Aorta (tissue), 5 donors: ENCODE measurements around the gene EEFSEC. TPM values are rescaled to one million over a fixed set of nuclear protein-coding genes. Genes with fewer than 3 reads are reported as not detected.

Experiments used
- ATAC-seq: fragments of 200-7000 bp; cut with Tn5 transposase; one replicate; pipeline ENCODE4 v1.9.1; 2022; ENCODE audit warnings: moderate library complexity; ENCODE audit not compliant: low FRiP score
- DNase-seq, 2 donors: peaks; one replicate each; pipeline ENCODE4 v3.0.0-alpha.2; 2020
- H3K27ac ChIP-seq, 2 donors: one replicate each; pipeline ENCODE4 v1.5.1; 2013; ENCODE audit warnings: low read length in 2 of 2, mild to moderate bottlenecking in 2 of 2, moderate library complexity in 2 of 2, control low read depth in 1 of 2, inconsistent platforms in 1 of 2, low read depth in 1 of 2
- H3K27me3 ChIP-seq, 2 donors: one replicate each; pipeline ENCODE4 v1.6.1; 2013; ENCODE audit warnings: control low read depth in 1 of 2, low read length in 1 of 2, mild to moderate bottlenecking in 1 of 2, moderate library complexity in 1 of 2; ENCODE audit not compliant: insufficient read depth in 2 of 2, control insufficient read depth in 1 of 2
- H3K36me3 ChIP-seq, 2 donors: one replicate each; pipeline ENCODE4 v1.6.1; 2013; ENCODE audit warnings: control low read depth in 1 of 2, low read length in 1 of 2, mild to moderate bottlenecking in 1 of 2; ENCODE audit not compliant: insufficient read depth in 2 of 2, control insufficient read depth in 1 of 2
- H3K4me1 ChIP-seq, 2 donors: one replicate each; pipeline ENCODE4 v1.6.1; 2013; ENCODE audit warnings: low read length in 2 of 2, control low read depth in 1 of 2, mild to moderate bottlenecking in 1 of 2, moderate library complexity in 1 of 2; ENCODE audit not compliant: insufficient read depth in 2 of 2, control insufficient read depth in 1 of 2
- H3K4me3 ChIP-seq, 2 donors: one replicate each; pipeline ENCODE4 v1.5.1; 2013; ENCODE audit warnings: low read length in 2 of 2, control low read depth in 1 of 2, mild to moderate bottlenecking in 1 of 2
- H3K9me3 ChIP-seq: one replicate; pipeline ENCODE4 v1.6.1; 2013; ENCODE audit warnings: mild to moderate bottlenecking, low read length; ENCODE audit not compliant: control insufficient read depth
- WGBS, 2 donors: extraction: QIAGEN DNeasy Blood & Tissue Kit; methylation state at CpG; one replicate each; pipeline ENCODE4 v1.1.7; 2013; 5-methylcytosine and 5-hydroxymethylcytosine counted together
- intact Hi-C, 2 donors: fragments of 100-400 bp; cut with DNase I; formaldehyde crosslinking; loops; one replicate each; pipeline versions ENCODE4 v1.14.2 to v1.15.0; 2022
- polyA plus RNA-seq, 2 donors: library from polyadenylated mRNA; stranded (reverse); fragments of 200-250 nt; gene quantifications; one replicate each; pipeline ENCODE4 v1.2.3, GENCODE V29; 2013
- total RNA-seq, 2 donors: library from RNA; stranded (reverse); fragmentation: NEBNext Ultra II Directional; extraction: Animal tissue kit (Norgen Biotek cat#: 25700); gene quantifications; one replicate each; pipeline ENCODE4 v1.2.1, GENCODE V29; 2021
- donor health status: healthy with polysubstance abuse.
- donor health status: Bipolar disorder and iron deficiency.
- donor health status: DM: no; HTN: no; CAD: no.
- donor health status: DM: no; HTN: no; CAD: no.
- donor health status: DM: yes; HTN: yes; CAD: no.

Gene EEFSEC
- total and polyA plus RNA-seq, 4 donors, result 3.5 to 18.8 (median 11.6) TPM

DNA sequence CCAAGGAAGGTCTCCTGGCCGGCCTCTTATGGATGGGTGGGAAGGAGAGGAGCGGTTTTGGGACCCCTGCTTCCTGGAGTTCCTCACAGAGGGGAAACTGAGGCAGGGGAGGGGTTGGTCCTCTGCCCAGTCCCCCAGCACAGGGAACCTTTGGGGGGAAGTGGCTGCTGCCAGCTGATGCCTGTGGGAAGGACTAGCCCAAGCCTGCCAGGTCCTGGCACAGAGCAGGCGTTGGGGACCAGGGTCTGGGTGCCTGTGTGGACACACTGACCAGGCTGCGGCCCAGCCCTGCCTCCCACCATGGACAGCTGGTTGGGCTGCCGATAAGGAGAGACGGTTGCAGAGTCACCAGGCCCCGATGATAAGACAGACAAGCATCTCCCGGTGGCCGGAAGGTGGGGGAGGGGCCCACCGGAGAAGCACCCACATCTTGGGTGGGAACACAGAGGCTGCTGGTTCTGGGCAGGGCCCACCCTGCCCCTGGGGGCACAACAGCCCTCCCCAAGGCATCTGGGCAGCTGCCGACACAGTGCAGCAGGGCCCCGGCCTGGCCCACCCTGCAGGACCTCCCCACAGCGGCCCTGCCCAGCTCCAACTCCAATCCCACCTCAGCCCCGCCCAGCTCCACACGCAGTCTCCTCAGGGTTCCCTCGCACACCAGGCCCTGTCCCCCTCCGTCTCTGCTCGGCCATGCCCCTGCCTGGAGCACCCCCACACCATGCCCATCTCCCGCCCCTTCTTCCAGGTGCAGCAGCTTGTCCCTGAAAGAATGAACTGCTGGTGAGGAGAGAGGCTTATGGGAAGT lies 262.7 kb downstream of the EEFSEC start:
- ATAC-seq (no peak), DNase-seq (no peak)
- intact Hi-C loops, result no loop called here
- Histone ChIP-seq H3K27ac (no peak overlapping the region), H3K4me1 (no peaks in the 10 kb centered on the region), H3K4me3 (no peak overlapping the region), H3K36me3 (no peaks in the 10 kb centered on the region), H3K9me3 (no peaks in the 10 kb centered on the region), H3K27me3 (no peaks in the 10 kb centered on the region)
- WGBS, 2 donors, result 83 to 85% methylated on average over 19 of the region's 19 CpGs

DNA sequence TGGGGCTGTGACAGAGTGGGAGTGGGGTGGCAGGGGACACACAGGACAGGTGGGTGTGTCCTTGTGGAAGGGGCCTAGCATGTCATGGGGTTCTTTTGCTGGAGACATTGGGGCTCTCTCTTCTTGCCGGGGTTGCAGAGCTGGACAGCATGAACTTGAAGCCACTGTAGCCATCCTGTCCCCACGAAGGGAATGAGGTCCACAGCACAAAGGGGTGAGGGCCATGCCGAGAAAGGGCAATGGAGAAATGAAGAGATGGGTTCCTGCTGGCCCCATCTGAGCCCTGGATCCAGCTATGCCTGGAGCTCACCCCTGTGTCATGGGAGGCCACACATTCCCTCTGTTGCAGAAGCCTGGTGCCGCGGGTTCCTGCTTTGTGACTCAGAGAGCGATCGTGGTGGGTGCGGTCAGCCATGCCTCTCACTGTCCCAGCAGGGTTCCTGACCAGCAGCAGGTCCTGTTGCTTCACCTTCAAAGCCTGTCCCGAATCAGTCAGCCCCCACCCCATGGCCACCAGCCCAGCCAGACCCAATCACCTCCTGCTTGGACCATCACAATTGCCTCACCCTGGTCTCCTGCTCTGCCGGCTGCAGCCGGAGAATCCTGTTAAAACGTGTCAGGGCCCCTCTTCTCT lies 263.4 kb downstream of the EEFSEC start:
- intact Hi-C loops, result no loop called here
- H3K27me3 ChIP-seq, result no peaks in the 10 kb centered on the region

DNA sequence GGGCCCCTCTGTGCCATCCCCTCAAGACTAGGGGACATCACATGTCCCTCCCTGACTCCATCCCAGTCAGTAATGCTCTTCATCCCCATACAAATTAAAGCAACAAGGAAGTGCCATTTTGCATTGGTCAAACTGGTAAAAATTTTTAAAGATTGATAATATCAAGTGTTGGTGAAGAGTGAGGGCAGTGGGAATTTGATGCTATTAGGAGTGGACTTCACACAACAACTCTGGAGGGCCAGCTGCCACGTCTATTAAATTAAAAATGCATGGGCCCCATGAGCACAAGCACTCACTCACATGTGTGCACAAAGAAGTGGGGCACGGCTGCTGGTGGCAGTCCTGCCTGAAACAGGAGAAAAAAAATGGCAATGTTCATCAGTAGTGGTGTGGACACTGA lies 265.6 kb downstream of the EEFSEC start:
- no peaks in the 10 kb centered on the region for H3K36me3 ChIP-seq
- DNase-seq (no peak), ATAC-seq (no peak)
- no peak overlapping the region for H3K4me3 ChIP-seq
- intact Hi-C loops, result no loop called here
- H3K9me3 ChIP-seq, result no peaks in the 10 kb centered on the region
- no peaks in the 10 kb centered on the region for H3K27me3 ChIP-seq
- 87 to 91% methylated on average over 2 of the region's 2 CpGs for WGBS, 2 donors
- no peaks in the 10 kb centered on the region for H3K4me1 ChIP-seq
- H3K27ac ChIP-seq, result no peak overlapping the region

More for the DNA sequence above, 263.4 kb downstream of the EEFSEC start:
- DNase-seq (no peak), ATAC-seq (no peak)
- 84% methylated on average over 12 of the region's 12 CpGs for WGBS, 2 donors
- Histone ChIP-seq H3K4me3 (no peak overlapping the region), H3K9me3 (no peaks in the 10 kb centered on the region), H3K27ac (no peak overlapping the region), H3K4me1 (no peaks in the 10 kb centered on the region), H3K36me3 (no peaks in the 10 kb centered on the region)

DNA sequence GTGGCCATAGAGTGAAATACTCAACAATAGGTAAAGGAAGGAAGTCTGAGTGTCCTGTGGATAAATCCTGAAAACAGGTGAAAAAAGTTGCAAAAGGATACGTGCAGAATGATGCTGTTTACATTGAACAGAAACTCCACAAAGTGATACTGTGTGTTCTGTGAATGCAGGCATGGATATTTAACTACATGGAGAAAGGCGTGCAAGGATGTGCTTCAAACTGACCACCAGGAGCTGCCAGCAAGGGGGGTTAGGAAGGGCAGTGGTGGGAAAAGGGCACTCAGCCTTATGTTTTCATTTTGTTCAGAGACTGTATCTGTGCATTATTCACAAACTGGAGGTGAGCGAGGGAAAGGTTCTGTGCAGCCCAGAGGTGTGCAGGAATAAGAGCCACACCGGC lies 266.0 kb downstream of the EEFSEC start:
- no peaks in the 10 kb centered on the region for H3K4me1 ChIP-seq
- no peak overlapping the region for H3K27ac ChIP-seq
- H3K36me3 ChIP-seq, result no peaks in the 10 kb centered on the region
- DNase-seq (no peak), ATAC-seq (no peak)
- WGBS, 2 donors, result 97 to 98% methylated on average over 4 of the region's 4 CpGs
- H3K4me3 ChIP-seq, result no peak overlapping the region
- H3K27me3 ChIP-seq, result no peaks in the 10 kb centered on the region
- H3K9me3 ChIP-seq, result no peaks in the 10 kb centered on the region
- intact Hi-C loops, result no loop called here

DNA sequence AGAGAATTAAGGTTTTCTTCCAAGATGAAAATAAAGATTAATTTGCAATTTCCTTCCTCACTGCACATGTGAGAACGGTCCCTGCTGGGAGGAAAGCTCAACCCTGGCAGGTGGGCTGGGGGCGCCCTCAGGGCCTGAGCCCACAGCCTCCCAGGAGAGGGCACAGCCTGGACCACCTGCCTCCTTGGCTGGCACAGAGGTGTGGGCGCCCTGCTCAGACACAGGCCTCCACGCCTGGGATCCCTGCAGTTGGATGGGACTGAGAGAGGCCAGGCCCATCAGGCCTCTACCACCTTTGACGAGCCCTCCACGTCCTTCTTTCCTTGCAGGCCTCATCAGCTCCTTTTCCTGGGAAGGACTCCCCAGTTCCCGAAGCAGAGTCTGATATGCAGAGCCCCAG lies 267.0 kb downstream of the EEFSEC start:
- H3K27me3 ChIP-seq, result no peaks in the 10 kb centered on the region
- WGBS, 2 donors, result 92 to 94% methylated on average over 7 of the region's 7 CpGs
- ATAC-seq (no peak), DNase-seq (no peak)
- H3K4me3 ChIP-seq, result no peak overlapping the region
- H3K27ac ChIP-seq, result no peak overlapping the region
- intact Hi-C loops, result no loop called here
- H3K36me3 ChIP-seq, result no peaks in the 10 kb centered on the region
- no peaks in the 10 kb centered on the region for H3K4me1 ChIP-seq
- no peaks in the 10 kb centered on the region for H3K9me3 ChIP-seq

DNA sequence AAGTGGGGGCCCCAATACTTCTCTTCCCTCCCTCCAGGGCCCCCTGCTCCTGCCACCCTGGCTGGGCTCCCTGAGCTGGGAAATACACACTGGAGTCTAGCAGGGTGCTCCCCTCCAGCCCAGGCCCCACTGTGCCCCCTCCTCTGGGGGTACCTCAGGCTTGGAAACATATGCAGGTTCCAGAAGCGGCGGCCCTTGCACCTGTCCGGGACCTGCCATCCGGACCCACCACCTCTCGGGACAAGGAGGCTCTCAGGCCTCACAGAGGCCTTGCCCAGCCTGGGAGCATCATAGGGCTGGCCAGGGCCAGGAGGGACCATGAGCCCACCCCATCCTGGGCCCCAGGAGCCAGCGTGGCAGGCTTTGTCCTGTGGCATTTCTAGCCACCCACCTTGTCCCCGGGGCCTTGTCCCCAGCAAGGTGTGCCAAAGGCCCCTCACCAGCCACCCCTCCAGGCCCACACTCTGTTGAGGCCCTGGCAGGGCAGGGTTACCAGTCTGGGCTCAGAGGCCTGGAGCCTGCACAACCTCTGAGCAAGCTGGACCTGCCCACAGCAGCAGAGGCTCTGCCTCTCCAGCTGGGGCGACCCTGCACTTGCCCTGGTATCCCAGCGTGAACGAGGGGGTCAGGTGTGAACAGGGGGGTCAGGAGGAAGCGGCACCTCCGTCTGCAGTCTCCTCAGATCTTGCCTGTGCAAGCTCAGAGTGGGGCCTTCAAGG lies 267.6 kb downstream of the EEFSEC start:
- no peak overlapping the region for H3K27ac ChIP-seq
- H3K9me3 ChIP-seq, result no peaks in the 10 kb centered on the region
- H3K27me3 ChIP-seq, result no peaks in the 10 kb centered on the region
- DNase-seq (no peak), ATAC-seq (no peak)
- no peak overlapping the region for H3K4me3 ChIP-seq
- 90 to 92% methylated on average over 12 of the region's 12 CpGs for WGBS, 2 donors
- no peaks in the 10 kb centered on the region for H3K4me1 ChIP-seq
- intact Hi-C loops, result no loop called here
- no peaks in the 10 kb centered on the region for H3K36me3 ChIP-seq

DNA sequence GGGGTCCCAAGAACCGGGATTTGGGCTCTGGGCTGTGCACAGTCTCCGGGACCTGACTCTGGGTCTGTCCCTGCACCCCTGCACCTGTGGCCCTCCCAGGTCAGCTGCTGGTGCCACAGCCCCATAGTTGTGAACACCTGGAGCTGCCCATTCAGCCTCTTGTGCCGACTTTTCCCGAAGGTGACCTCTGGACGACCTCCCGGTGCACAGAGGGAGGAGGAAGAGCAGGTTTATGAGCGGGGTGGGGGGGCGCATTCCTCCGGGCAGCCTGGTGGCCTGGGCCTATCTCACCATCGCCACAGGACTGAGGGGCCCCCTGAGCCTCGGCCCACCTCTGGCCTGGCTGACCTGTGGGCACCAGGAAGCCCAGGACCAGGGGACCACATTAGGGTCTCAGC lies 268.2 kb downstream of the EEFSEC start:
- intact Hi-C loops, result no loop called here
- Histone ChIP-seq H3K4me1 (no peaks in the 10 kb centered on the region), H3K27me3 (no peaks in the 10 kb centered on the region), H3K36me3 (no peaks in the 10 kb centered on the region), H3K9me3 (no peaks in the 10 kb centered on the region), H3K27ac (no peak overlapping the region), H3K4me3 (no peak overlapping the region)
- 89 to 92% methylated on average over 11 of the region's 11 CpGs for WGBS, 2 donors
- no peak for DNase-seq
- ATAC-seq, result no peak

DNA sequence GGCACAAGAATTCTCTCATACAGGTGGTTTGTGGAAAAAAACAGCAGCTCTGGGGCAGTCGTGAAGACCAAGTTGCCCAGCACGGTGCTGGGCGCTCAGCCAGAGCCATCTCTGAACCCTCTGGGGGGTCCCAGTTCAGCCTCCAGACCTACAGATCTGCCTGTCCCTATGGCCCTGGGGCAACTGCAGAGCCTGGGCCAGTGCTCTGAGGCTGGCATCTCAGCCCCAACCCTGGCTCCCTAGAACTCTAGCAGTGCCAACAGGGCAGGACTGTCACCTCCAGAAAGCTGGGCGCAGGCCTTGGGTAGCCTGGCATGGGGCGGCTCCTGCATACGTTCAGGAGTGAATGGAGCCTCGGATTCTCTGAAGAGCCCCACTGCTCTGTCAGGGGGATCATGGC lies 268.7 kb downstream of the EEFSEC start:
- Histone ChIP-seq H3K4me3 (no peak overlapping the region), H3K36me3 (no peaks in the 10 kb centered on the region), H3K27me3 (no peaks in the 10 kb centered on the region), H3K27ac (no peak overlapping the region), H3K4me1 (no peaks in the 10 kb centered on the region), H3K9me3 (no peaks in the 10 kb centered on the region)
- DNase-seq (no peak), ATAC-seq (no peak)
- 86 to 88% methylated on average over 7 of the region's 7 CpGs for WGBS, 2 donors
- intact Hi-C loops, result no loop called here
